ENCODE results near the gene PDZD7. TPM values are rescaled to one million over a fixed set of nuclear protein-coding genes. Genes with fewer than 3 reads are reported as not detected.
A peak's percentile ranks its signal among the peaks of the same experiment; 100 is the strongest.

PDZD7 gene
- total and polyA plus RNA-seq, 9 of the 15 experiments (the other 6 are each of a cell fraction or from before 2014, with no cell fraction given): 0.04 to 0.24 (median 0.08) TPM; not detected in 3

DNA sequence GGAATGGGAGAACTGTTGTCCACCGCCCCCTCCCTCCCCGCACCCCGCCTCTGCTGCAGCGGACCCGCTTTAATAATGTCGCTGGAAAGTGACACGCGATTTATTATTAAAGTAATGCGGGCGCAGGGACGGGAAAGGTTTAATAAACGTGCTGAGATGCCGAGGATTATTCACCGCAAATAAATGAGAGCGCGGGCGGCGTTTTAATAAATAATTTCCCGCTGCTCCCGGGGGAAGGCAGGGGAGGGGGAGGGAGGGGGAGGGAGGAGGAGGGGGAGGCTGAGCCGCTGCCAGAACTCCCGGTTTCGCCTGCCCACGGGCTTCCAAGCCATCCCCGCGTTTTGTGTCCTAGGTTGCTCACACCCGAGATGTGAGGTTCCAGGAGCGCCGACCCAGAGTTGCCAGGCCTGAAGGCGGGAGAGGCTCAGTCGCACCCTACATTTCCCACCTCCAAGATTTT lies 36.0 kb upstream of the PDZD7 start:
- FAIRE-seq (peak; percentile 59), ATAC-seq (no peak), DNase-seq (ENCODE audit: extremely low read depth in 1 of 4, low spot score in 3 of 4) (peak in 2 of 4 experiments; percentile 23 to 30)
- Histone ChIP-seq H3K79me2 (ENCODE audit: control insufficient read depth, insufficient read depth, low read length) (peaks cover 21% of the 10 kb centered on the region), H4K20me1 (replicated peaks; ENCODE audit: control insufficient read depth, insufficient read depth, low read length) (no peaks in the 10 kb centered on the region), H3K9me3 (replicated peaks; ENCODE audit: control insufficient read depth, insufficient read depth, low read depth, low read length) (no peaks in the 10 kb centered on the region), H3K27me3 (ENCODE audit: control insufficient read depth in 2 of 2, insufficient read depth in 2 of 2, low read length in 2 of 2) (no peaks in the 10 kb centered on the region), H3K9me1 (ENCODE audit: control insufficient read depth, insufficient read depth, low read length) (no peaks in the 10 kb centered on the region), H3K27ac (ENCODE audit: extremely low read depth, low read depth, low read length) (peak overlapping the region; percentile 88; the same call in 2 of the 3 replicates), H3K9ac (ENCODE audit: insufficient read depth in 1 of 2, low read depth in 2 of 2, low read length in 2 of 2) (peak overlapping the region; percentile 69 to 92), H2AFZ (ENCODE audit: low read depth, low read length) (peak overlapping the region; percentile 89), H3K4me3 (peak overlapping the region; percentile 58), H3K4me1 (replicated peaks in 1 of 2; ENCODE audit: control insufficient read depth in 2 of 2, insufficient read depth in 2 of 2, low read length in 2 of 2) (peaks cover 53 to 66% of the 10 kb centered on the region in 2 experiments), H3K36me3 (ENCODE audit: control insufficient read depth, insufficient read depth, low read length) (no peaks in the 10 kb centered on the region), H3K4me2 (ENCODE audit: insufficient read depth, low read length) (peak overlapping the region; percentile 81)
- TF ChIP-seq ZBTB7A (IDR thresholded peaks at IDR 0.05; ENCODE audit: borderline replicate concordance, control insufficient read depth, low read depth, low read length) (no peak), JUNB (CRISPR knock-in tag; conservative IDR thresholded peaks at IDR 0.05) (no peak), ZNF124 (CRISPR knock-in tag; IDR thresholded peaks at IDR 0.05) (no peak)
- TF ChIP-seq, protein P1, sequence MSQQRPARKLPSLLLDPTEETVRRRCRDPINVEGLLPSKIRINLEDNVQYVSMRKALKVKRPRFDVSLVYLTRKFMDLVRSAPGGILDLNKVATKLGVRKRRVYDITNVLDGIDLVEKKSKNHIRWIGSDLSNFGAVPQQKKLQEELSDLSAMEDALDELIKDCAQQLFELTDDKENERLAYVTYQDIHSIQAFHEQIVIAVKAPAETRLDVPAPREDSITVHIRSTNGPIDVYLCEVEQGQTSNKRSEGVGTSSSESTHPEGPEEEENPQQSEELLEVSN (IDR thresholded peaks at IDR 0.05; ENCODE audit: borderline replicate concordance in 1 of 2, extremely low read depth in 1 of 2, insufficient read depth in 1 of 2, insufficient read length in 1 of 2, low read depth in 1 of 2, low read length in 1 of 2, poor library complexity in 1 of 2, severe bottlenecking in 1 of 2): peak in 1 of 2 experiments; percentile 20
- CTCF ChIA-PET (ENCODE audit: low intra/inter-chr PET ratio): interaction anchor here (0.5 to 3.7 kb wide), 5 partner anchors 16 to 839 kb away, joined by 3 to 37 read pairs (median 18); partner anchors contain the start of gene LZTS2
- POLR2A ChIA-PET: interaction anchor here (0.6 to 1.4 kb wide), 5 partner anchors 8 to 714 kb away, joined by 3 to 5 read pairs (median 3); no protein-coding TSS in a partner anchor
- intact Hi-C loops (cut with micrococcal nuclease) (loop anchor here (2.0 to 10.0 kb wide), 4 partner anchors 24 to 988 kb away; partner anchors contain the start of genes ARMH3, PDZD7 and SFXN3), in situ Hi-C loops (cut with MboI) (no loop called here)
- 3% methylated on average over 15 of the region's 31 CpGs for WGBS (ENCODE audit: insufficient coverage, low coverage, missing lambda C conversion rate)
- no TSS peak for BruUV-seq (replicated peaks)
